PFSK-1 (cell line): ENCODE measurements around the gene SP2.

ENCODE experiments used
- FOXP2 ChIP-seq: optimal IDR thresholded peaks from 2 replicates; pipeline ENCODE3; 2011; ENCODE audit warnings: borderline replicate concordance, control low read depth, inconsistent platforms; ENCODE audit not compliant: insufficient read depth; ENCODE audit errors: extremely low read length, extremely low read depth
- POLR2AphosphoS5 ChIP-seq: IDR thresholded peaks from 2 replicates; pipeline ENCODE4 v1.6.1; 2012; ENCODE audit warnings: low read depth, mild to moderate bottlenecking, control low read depth, low read length, moderate library complexity
- REST ChIP-seq, 2 experiments: IDR thresholded peaks; 2 replicates each; pipeline versions ENCODE4 v1.6.1 to v1.8.0; 2011 to 2012; ENCODE audit warnings: low read depth in 2 of 2, low read length in 2 of 2, control low read depth in 1 of 2, inconsistent platforms in 1 of 2, mild to moderate bottlenecking in 1 of 2, moderate library complexity in 1 of 2; ENCODE audit not compliant: insufficient read depth in 1 of 2
- SIN3A ChIP-seq: IDR thresholded peaks from 2 replicates; pipeline ENCODE4 v1.6.1; 2012; ENCODE audit warnings: mild to moderate bottlenecking, low read length, moderate library complexity, borderline replicate concordance; ENCODE audit not compliant: insufficient read depth
- TAF1 ChIP-seq: IDR thresholded peaks from 2 replicates; pipeline ENCODE4 v1.6.1; 2012; ENCODE audit warnings: low read length, control low read depth, borderline replicate concordance; ENCODE audit not compliant: insufficient read depth

Gene SP2

GRCh38 chr17:47975823-47976205 is 79.8 kb downstream of the SP2 start:
- TF ChIP-seq POLR2AphosphoS5 (no peak), SIN3A (no peak), TAF1 (no peak), REST (IDR thresholded peaks at IDR 0.05; ENCODE audit: insufficient read depth in 1 of 2, low read depth in 2 of 2, low read length in 2 of 2) (no peak), FOXP2 (no peak)

GRCh38 chr17:47978324-47978723 is 82.3 kb downstream of the SP2 start:
- TF ChIP-seq REST (IDR thresholded peaks at IDR 0.05; ENCODE audit: insufficient read depth in 1 of 2, low read depth in 2 of 2, low read length in 2 of 2) (no peak), POLR2AphosphoS5 (no peak), SIN3A (no peak), FOXP2 (no peak), TAF1 (no peak)
